Adrenal gland (tissue), 12 donors: ENCODE data around the gene ANKS1A. TPM values are rescaled to one million over a fixed set of nuclear protein-coding genes. Genes with fewer than 3 reads are reported as not detected.

Source experiments
- DNase-seq, 7 donors: peaks; one replicate each; pipeline ENCODE4 v3.0.0-alpha.2; 2019 to 2020
- H3K27ac ChIP-seq, 5 donors: fragments of 200-600 bp; sonication (generic) in 4 of 5; 1 replicate in 3 of 5; 2 replicates in 2 of 5; pipeline versions ENCODE4 v1.5.1 to v1.8.0; 2016 to 2020; ENCODE audit warnings: mild to moderate bottlenecking in 1 of 5
- H3K27me3 ChIP-seq: fragments of 200-600 bp; 2 replicates; pipeline ENCODE4 v1.8.0; 2021
- H3K36me3 ChIP-seq, 2 donors: fragments of 200-600 bp; replicated peaks in 1 of 2; 1 replicate in 1 of 2; 2 replicates in 1 of 2; pipeline versions ENCODE4 v1.5.1 to v1.8.0; 2018 to 2022
- H3K4me1 ChIP-seq, 2 donors: fragments of 200-600 bp; replicated peaks in 1 of 2; 1 replicate in 1 of 2; 2 replicates in 1 of 2; pipeline versions ENCODE4 v1.5.1 to v1.8.0; 2018 to 2021
- H3K4me3 ChIP-seq, 4 donors: fragments of 200-600 bp; sonication (generic) in 3 of 4; one replicate each; pipeline ENCODE4 v1.5.1; 2016 to 2018
- H3K9me3 ChIP-seq, 3 donors: fragments of 200-600 bp; sonication (generic) in 1 of 3; replicated peaks in 1 of 3; 1 replicate in 2 of 3; 2 replicates in 1 of 3; pipeline versions ENCODE4 v1.5.1 to v1.8.0; 2016 to 2021
- POLR2A ChIP-seq, 2 donors: fragments of 450-650 bp; IDR thresholded peaks; one replicate each; pipeline ENCODE4 v1.6.1; 2017; ENCODE audit warnings: antibody characterized with exemption in 2 of 2, mild to moderate bottlenecking in 2 of 2, moderate library complexity in 1 of 2
- WGBS, 4 donors: extraction: QIAGEN DNeasy Blood & Tissue Kit in 2 of 4; methylation state at CpG; one replicate each; pipeline versions ENCODE4 v1.1.5 to v1.1.7; 2013 to 2017; 5-methylcytosine and 5-hydroxymethylcytosine counted together
- intact Hi-C, 2 donors: fragments of 100-400 bp; cut with DNase I; formaldehyde crosslinking; loops; one replicate each; pipeline versions ENCODE4 v1.14.1 to v1.15.0; 2022 to 2023
- polyA plus RNA-seq, 3 donors: library from polyadenylated mRNA; stranded (reverse); fragments of 200-250 nt in 2 of 3; fragments of 350-450 nt in 1 of 3; fragmentation: Illumina TruSeq in 1 of 3; extraction: RNeasy Lipid Tissue Mini Kit (QIAGEN cat#74804) in 1 of 3; gene quantifications; one replicate each; pipeline ENCODE4 v1.2.3, GENCODE V29; 2013 to 2014
- total RNA-seq, 9 donors: library from RNA; depleted of rRNA in 4 of 9; stranded (reverse); fragments of >200 nt in 4 of 9; fragments of 120-200 nt in 1 of 9; fragmentation: NEBNext Ultra II Directional in 1 of 9; extraction: Animal tissue kit (Norgen Biotek cat#: 25700) in 1 of 9; gene quantifications; one replicate each; pipeline versions ENCODE4 v1.1.0 to v1.2.4, GENCODE V29; 2013 to 2023
- TF ChIP-seq, protein P1 (sequence below), 6 experiments: fragments of 450-650 bp in 4 of 6; fragments of 200-600 bp in 2 of 6; sonication (generic) in 1 of 6; IDR thresholded peaks; 1 replicate in 5 of 6; 2 replicates in 1 of 6; pipeline versions ENCODE4 v1.5.1 to v1.8.0; 2016 to 2021; ENCODE audit warnings: antibody characterized with exemption in 6 of 6, mild to moderate bottlenecking in 2 of 6, moderate library complexity in 1 of 6
- donor health status: healthy with polysubstance abuse.
- donor health status: Bipolar disorder and iron deficiency.
- donor health status: DM: yes; HTN: yes; CAD: no.
- donor health status: DM: no; HTN: no; CAD: no.
- donor health status: DM: no; HTN: no; CAD: no.
- donor health status: DM: yes; HTN: yes; CAD: no.

Gene ANKS1A
- total and polyA plus RNA-seq, 12 donors: 11.7 to 68.0 (median 42.4) TPM

DNA sequence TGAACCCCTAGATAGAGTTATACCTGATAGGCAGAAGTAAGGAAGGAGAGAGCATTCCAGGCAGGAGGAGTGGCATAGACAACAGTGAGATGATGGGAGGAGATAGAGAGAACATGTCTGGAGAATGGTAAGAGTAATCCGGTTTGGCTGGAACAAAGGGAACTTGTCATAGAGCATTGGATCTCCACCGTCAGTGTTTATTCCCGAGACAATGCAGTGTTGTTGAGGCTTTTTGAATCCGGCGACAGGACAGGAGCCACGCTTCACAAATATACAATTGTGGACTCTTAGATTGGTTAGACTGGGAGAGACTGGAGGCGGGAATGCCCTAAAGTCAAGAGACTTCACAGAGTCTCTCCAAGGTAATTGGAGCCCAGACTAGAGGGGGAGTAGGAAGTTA is 119.8 kb downstream of the ANKS1A start:
- Histone ChIP-seq H3K36me3 (no peaks in the 10 kb centered on the region), H3K4me1 (peaks cover 5 to 9% of the 10 kb centered on the region in 2 donors), H3K4me3 (no peak overlapping the region), H3K27ac (no peak overlapping the region), H3K27me3 (no peaks in the 10 kb centered on the region), H3K9me3 (no peaks in the 10 kb centered on the region)
- intact Hi-C loops: no loop called here
- no peak for TF ChIP-seq POLR2A (IDR thresholded peaks at IDR 0.05)
- TF ChIP-seq, protein P1, sequence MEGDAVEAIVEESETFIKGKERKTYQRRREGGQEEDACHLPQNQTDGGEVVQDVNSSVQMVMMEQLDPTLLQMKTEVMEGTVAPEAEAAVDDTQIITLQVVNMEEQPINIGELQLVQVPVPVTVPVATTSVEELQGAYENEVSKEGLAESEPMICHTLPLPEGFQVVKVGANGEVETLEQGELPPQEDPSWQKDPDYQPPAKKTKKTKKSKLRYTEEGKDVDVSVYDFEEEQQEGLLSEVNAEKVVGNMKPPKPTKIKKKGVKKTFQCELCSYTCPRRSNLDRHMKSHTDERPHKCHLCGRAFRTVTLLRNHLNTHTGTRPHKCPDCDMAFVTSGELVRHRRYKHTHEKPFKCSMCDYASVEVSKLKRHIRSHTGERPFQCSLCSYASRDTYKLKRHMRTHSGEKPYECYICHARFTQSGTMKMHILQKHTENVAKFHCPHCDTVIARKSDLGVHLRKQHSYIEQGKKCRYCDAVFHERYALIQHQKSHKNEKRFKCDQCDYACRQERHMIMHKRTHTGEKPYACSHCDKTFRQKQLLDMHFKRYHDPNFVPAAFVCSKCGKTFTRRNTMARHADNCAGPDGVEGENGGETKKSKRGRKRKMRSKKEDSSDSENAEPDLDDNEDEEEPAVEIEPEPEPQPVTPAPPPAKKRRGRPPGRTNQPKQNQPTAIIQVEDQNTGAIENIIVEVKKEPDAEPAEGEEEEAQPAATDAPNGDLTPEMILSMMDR (IDR thresholded peaks at IDR 0.05): no peak
- DNase-seq: no peak
- 93 to 96% (median 93%) methylated on average over 7 of the region's 7 CpGs for WGBS, 4 donors

DNA sequence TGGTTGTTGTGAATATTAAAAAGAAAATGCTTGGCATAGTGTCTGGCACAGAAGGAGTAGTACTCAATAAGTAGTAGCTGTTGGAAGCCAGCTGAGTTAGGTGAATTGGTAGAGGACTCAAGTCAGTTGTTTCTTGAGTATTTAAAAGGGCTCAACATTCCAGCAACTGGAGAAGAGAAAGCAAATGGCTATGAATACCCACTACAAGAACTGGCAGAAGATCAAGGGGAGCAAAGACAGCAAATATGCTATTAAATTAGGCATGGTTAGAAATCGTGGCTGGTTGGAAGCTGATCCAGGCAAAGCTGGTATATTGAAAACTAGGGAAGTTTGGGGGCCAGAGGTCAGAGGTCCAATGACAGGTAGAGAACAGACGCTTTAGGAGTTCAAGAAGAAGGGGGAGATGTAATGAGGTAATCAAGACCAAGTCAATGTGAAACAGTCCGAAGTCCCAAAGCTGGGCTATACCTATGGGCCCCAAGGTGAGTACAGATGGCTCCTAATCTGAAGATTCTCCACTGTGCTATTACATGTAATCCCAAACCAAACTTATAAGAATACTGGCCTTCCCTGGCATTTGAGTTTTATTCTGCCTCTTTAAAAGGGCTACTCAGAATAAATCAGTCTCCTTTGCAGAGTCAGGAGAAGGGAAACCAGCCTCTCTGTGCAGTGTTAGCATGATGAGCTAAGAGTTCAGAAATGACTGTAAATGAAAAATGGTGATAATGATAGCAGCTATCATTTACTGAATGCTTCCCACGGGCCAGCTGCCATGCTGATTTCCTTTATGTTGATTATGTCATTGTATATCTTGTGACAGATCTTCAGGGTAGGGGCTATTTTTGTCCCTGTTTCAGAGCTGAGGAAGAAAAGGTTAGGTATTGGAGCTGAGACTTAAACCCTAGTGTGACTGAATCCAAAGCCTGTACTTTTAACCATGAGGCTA is 122.3 kb downstream of the ANKS1A start:
- TF ChIP-seq, protein P1 (IDR thresholded peaks at IDR 0.05): no peak
- no peak for TF ChIP-seq POLR2A (IDR thresholded peaks at IDR 0.05)
- no peak overlapping the region for H3K27ac ChIP-seq

DNA sequence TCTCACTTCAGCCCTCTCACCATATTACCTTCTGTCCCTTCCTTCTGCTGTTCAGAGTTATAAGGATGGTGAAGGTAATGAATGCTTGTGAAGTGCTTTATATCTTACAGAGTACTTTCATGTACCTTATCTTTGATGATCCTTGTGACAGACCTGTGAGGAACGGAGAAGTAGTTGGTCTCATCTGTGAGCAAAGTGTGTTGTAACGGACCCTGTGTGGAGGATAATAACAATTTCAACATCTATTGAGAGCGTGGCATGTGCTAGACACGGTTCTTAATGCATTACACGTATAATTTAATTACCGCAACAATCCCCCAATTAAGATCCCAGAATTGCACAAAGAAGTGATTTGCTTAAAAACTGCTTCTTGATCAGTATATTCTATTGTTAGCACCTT is 124.6 kb downstream of the ANKS1A start:
- 87 to 95% (median 91%) methylated on average over 6 of the region's 6 CpGs for WGBS, 4 donors
- no peak for TF ChIP-seq POLR2A (IDR thresholded peaks at IDR 0.05)
- TF ChIP-seq, protein P1 (IDR thresholded peaks at IDR 0.05): no peak

More for the DNA sequence above, 122.3 kb downstream of the ANKS1A start:
- Histone ChIP-seq H3K9me3 (no peaks in the 10 kb centered on the region), H3K27me3 (no peaks in the 10 kb centered on the region), H3K4me3 (no peak overlapping the region), H3K4me1 (peaks cover 18 to 21% of the 10 kb centered on the region in 2 donors), H3K36me3 (no peaks in the 10 kb centered on the region)
- WGBS, 4 donors: 45 to 49% (median 48%) methylated on average over 4 of the region's 4 CpGs
- no peak for DNase-seq
- intact Hi-C loops: no loop called here

DNA sequence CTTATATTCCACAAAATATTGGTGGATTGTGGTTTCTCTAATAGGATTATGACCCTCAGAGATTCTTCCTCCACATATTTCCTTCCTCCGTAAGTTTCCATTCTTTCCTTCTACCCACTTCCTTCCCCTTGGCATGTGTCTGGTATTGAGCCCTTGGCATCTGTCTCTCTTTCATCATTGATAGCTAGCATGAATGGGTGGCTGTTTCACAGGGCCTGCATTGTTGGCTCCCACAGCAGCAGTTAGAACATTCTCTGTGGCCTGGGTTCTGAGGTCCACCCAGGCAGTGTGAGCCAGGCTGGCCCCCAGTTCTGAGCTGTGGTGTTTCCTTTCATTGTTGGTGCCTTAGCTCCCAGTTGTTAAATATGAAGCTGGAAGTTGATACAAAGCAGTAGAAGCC is 125.3 kb downstream of the ANKS1A start:
- WGBS, 4 donors: 63 to 80% (median 77%) methylated on average over 1 of the region's 1 CpG
- no peak for DNase-seq
- intact Hi-C loops: no loop called here
- H3K9me3 ChIP-seq: no peaks in the 10 kb centered on the region
- TF ChIP-seq, protein P1 (IDR thresholded peaks at IDR 0.05): no peak
- no peak for TF ChIP-seq POLR2A (IDR thresholded peaks at IDR 0.05)
- peaks cover 0 to 10% of the 10 kb centered on the region in 2 donors for H3K36me3 ChIP-seq
- peak overlapping the region in 1 of 5 donors; percentile 64 for H3K27ac ChIP-seq
- peaks cover 45 to 51% of the 10 kb centered on the region in 2 donors for H3K4me1 ChIP-seq
- no peak overlapping the region for H3K4me3 ChIP-seq
- no peaks in the 10 kb centered on the region for H3K27me3 ChIP-seq

More for the DNA sequence above, 124.6 kb downstream of the ANKS1A start:
- Histone ChIP-seq H3K9me3 (no peaks in the 10 kb centered on the region), H3K4me1 (peaks cover 39 to 44% of the 10 kb centered on the region in 2 donors), H3K27ac (no peak overlapping the region), H3K36me3 (peaks cover 0 to 10% of the 10 kb centered on the region in 2 donors), H3K27me3 (no peaks in the 10 kb centered on the region), H3K4me3 (no peak overlapping the region)
- DNase-seq: no peak
- intact Hi-C loops: no loop called here
